AG09309 (cell line): ENCODE measurements around the gene MACF1.
"Not testable (repeated sequence)": the region's sequence is repeated elsewhere in the genome, so short reads cannot be mapped to it uniquely, and the experiment has no call there.

Experiments
- DNase-seq: peaks from one replicate; pipeline ENCODE4 v3.0.0-alpha.2; 2010; ENCODE audit warnings: low read depth
- H3K4me3 ChIP-seq: 2 replicates; pipeline ENCODE4 v1.5.1; 2011; ENCODE audit warnings: mild to moderate bottlenecking, low read depth, low read length, moderate library complexity; ENCODE audit not compliant: control insufficient read depth
- CTCF ChIP-seq: IDR thresholded peaks from 2 replicates; pipeline ENCODE4 v1.5.1; 2011; ENCODE audit warnings: mild to moderate bottlenecking, low read depth, low read length, inconsistent platforms; ENCODE audit not compliant: insufficient read depth, control insufficient read depth; ENCODE audit errors: missing control alignments

The MACF1 gene

GRCh38 chr1:39204441-39205081 lies at the start of gene MACF1:
Gene MACF1, plus strand, starts transcription at chr1:39204695. Its CDS starts 328 bp downstream, at chr1:39205023.
- peak; percentile 79 for DNase-seq
- H3K4me3 ChIP-seq, result peak within 1 kb of the TSS; percentile 60
- peak; percentile 51 for TF ChIP-seq CTCF

GRCh38 chr1:39157304-39157703 lies 47.2 kb upstream of the MACF1 start:
- no peak for DNase-seq
- TF ChIP-seq CTCF, result no peak
- no peak overlapping the region for H3K4me3 ChIP-seq

- H3K4me3 ChIP-seq, result no peak overlapping the region
- no peak for TF ChIP-seq CTCF
- DNase-seq, result no peak
These were observed 46.0 kb upstream of the MACF1 start for GRCh38 chr1:39158327-39159086.

- TF ChIP-seq CTCF, result no peak
- H3K4me3 ChIP-seq, result no peak overlapping the region
- DNase-seq, result peak; percentile 35
These were observed 45.1 kb upstream of the MACF1 start for GRCh38 chr1:39159224-39160036.

GRCh38 chr1:39160703-39161102 lies 43.8 kb upstream of the MACF1 start:
- TF ChIP-seq CTCF, result peak; percentile 29
- no peak overlapping the region for H3K4me3 ChIP-seq
- DNase-seq, result no peak

GRCh38 chr1:39161811-39162210 lies 42.7 kb upstream of the MACF1 start:
- not testable (repeated sequence) for DNase-seq, H3K4me3 ChIP-seq
